Ovary (tissue), 9 donors: ENCODE data around the gene WWOX. TPM values are rescaled to one million over a fixed set of nuclear protein-coding genes. Genes with fewer than 3 reads are reported as not detected.

Experiments used
- DNase-seq, 5 donors: peaks; one replicate each; pipeline ENCODE4 v3.0.0-alpha.2; 2019 to 2020
- H3K27ac ChIP-seq, 2 donors: fragments of 200-600 bp; one replicate each; pipeline versions ENCODE4 v1.5.1 to v1.8.0; 2019 to 2022
- H3K27me3 ChIP-seq: fragments of 200-600 bp; one replicate; pipeline ENCODE4 v1.8.0; 2022
- H3K36me3 ChIP-seq: fragments of 200-600 bp; sonication (generic); one replicate; pipeline ENCODE4 v1.5.1; 2019
- H3K4me1 ChIP-seq: one replicate; pipeline ENCODE4 v1.8.1; 2013; ENCODE audit warnings: mild to moderate bottlenecking, moderate library complexity; ENCODE audit not compliant: insufficient read depth
- H3K4me3 ChIP-seq: fragments of 200-600 bp; sonication (generic); one replicate; pipeline ENCODE4 v1.5.1; 2017
- H3K9me3 ChIP-seq, 2 donors: fragments of 200-600 bp in 1 of 2; sonication (generic) in 1 of 2; one replicate each; pipeline versions ENCODE4 v1.5.1 to v1.8.1; 2013 to 2019; ENCODE audit warnings: mild to moderate bottlenecking in 1 of 2, moderate library complexity in 1 of 2
- CTCF ChIP-seq, 3 donors: fragments of 450-650 bp in 2 of 3; fragments of 200-600 bp in 1 of 3; IDR thresholded peaks; one replicate each; pipeline versions ENCODE4 v1.5.1 to v1.8.0; 2016 to 2022; ENCODE audit warnings: antibody characterized with exemption in 3 of 3, mild to moderate bottlenecking in 1 of 3
- EP300 ChIP-seq: sonication (generic); formaldehyde crosslinking; IDR thresholded peaks from one replicate; pipeline ENCODE4 v1.6.1; 2017; ENCODE audit warnings: antibody characterized with exemption
- POLR2A ChIP-seq: fragments of 450-650 bp; IDR thresholded peaks from one replicate; pipeline ENCODE4 v1.6.1; 2017; ENCODE audit warnings: antibody characterized with exemption, mild to moderate bottlenecking, moderate library complexity
- WGBS, 3 donors: extraction: QIAGEN DNeasy Blood & Tissue Kit in 1 of 3; methylation state at CpG; one replicate each; pipeline versions ENCODE4 v1.1.5 to v1.1.7; 2013 to 2017; 5-methylcytosine and 5-hydroxymethylcytosine counted together
- intact Hi-C, 4 donors: fragments of 100-400 bp; cut with DNase I; formaldehyde crosslinking; loops; one replicate each; pipeline versions ENCODE4 v1.11.0 to v1.15.1; 2022 to 2023
- polyA plus RNA-seq, 2 donors: library from polyadenylated mRNA; stranded (reverse); fragments of 200-250 nt in 1 of 2; fragments of 350-450 nt in 1 of 2; fragmentation: Illumina TruSeq in 1 of 2; extraction: RNeasy Lipid Tissue Mini Kit (QIAGEN cat#74804) in 1 of 2; gene quantifications; one replicate each; pipeline ENCODE4 v1.2.3, GENCODE V29; 2013 to 2014
- total RNA-seq, 7 donors: library from RNA; depleted of rRNA in 2 of 7; stranded (reverse); fragments of >200 nt in 2 of 7; fragmentation: NEBNext Ultra II Directional in 3 of 7; extraction: Animal tissue kit (Norgen Biotek cat#: 25700) in 3 of 7; gene quantifications; one replicate each; pipeline versions ENCODE4 v1.1.0 to v1.2.4, GENCODE V29; 2016 to 2023
- donor health status: DM: no; HTN: no; CAD: no; lungs with moderate emphysema.
- donor health status: DM: no; HTN: no; CAD: no.
- donor health status: Bipolar disorder and iron deficiency.
- donor health status: DM: yes; HTN: yes; CAD: no.
- donor health status: DM: no; HTN: no; CAD: no.
- donor health status: DM: yes; HTN: yes; CAD: no.

The WWOX gene
- total and polyA plus RNA-seq, 9 donors: 11.0 to 40.5 (median 25.2) TPM

- TF ChIP-seq CTCF (IDR thresholded peaks at IDR 0.05): no peak
- no peak for TF ChIP-seq EP300
- TF ChIP-seq POLR2A: no peak
- WGBS, 3 donors: 15 to 27% (median 20%) methylated on average over 5 of the region's 5 CpGs
- H3K4me3 ChIP-seq: no peak overlapping the region
- no peaks in the 10 kb centered on the region for H3K36me3 ChIP-seq
- DNase-seq: no peak
- H3K27ac ChIP-seq: no peak overlapping the region
- intact Hi-C loops: no loop called here
- no peaks in the 10 kb centered on the region for H3K27me3 ChIP-seq
- H3K9me3 ChIP-seq: no peaks in the 10 kb centered on the region
- no peaks in the 10 kb centered on the region for H3K4me1 ChIP-seq
Observed at GRCh38 chr16:78060295-78060694, 39.2 kb upstream of the WWOX start.

GRCh38 chr16:78060809-78061208 is 38.6 kb upstream of the WWOX start:
- WGBS, 3 donors: 33 to 53% (median 46%) methylated on average over 5 of the region's 5 CpGs
- intact Hi-C loops: no loop called here
- TF ChIP-seq POLR2A (no peak), EP300 (no peak), CTCF (IDR thresholded peaks at IDR 0.05) (no peak)

GRCh38 chr16:78065319-78065718 is 34.1 kb upstream of the WWOX start:
- Histone ChIP-seq H3K36me3 (no peaks in the 10 kb centered on the region), H3K4me1 (no peaks in the 10 kb centered on the region), H3K4me3 (no peak overlapping the region), H3K9me3 (no peaks in the 10 kb centered on the region), H3K27ac (no peak overlapping the region), H3K27me3 (no peaks in the 10 kb centered on the region)
- intact Hi-C loops: no loop called here
- DNase-seq: no peak
- WGBS, 3 donors: 6 to 11% (median 10%) methylated on average over 4 of the region's 4 CpGs
- no peak for TF ChIP-seq POLR2A
- no peak for TF ChIP-seq EP300
- no peak for TF ChIP-seq CTCF (IDR thresholded peaks at IDR 0.05)

More at GRCh38 chr16:78060809-78061208, 38.6 kb upstream of the WWOX start:
- Histone ChIP-seq H3K4me1 (no peaks in the 10 kb centered on the region), H3K9me3 (no peaks in the 10 kb centered on the region), H3K27ac (no peak overlapping the region), H3K27me3 (no peaks in the 10 kb centered on the region), H3K4me3 (no peak overlapping the region), H3K36me3 (no peaks in the 10 kb centered on the region)
- no peak for DNase-seq

GRCh38 chr16:78069913-78070312 is 29.5 kb upstream of the WWOX start:
- H3K4me3 ChIP-seq: no peak overlapping the region
- H3K9me3 ChIP-seq: no peaks in the 10 kb centered on the region
- H3K27ac ChIP-seq: no peak overlapping the region
- intact Hi-C loops: no loop called here
- WGBS, 3 donors: 85 to 88% (median 87%) methylated on average over 5 of the region's 5 CpGs
- DNase-seq: no peak
- TF ChIP-seq CTCF (IDR thresholded peaks at IDR 0.05) (no peak), EP300 (no peak), POLR2A (no peak)
- H3K4me1 ChIP-seq: no peaks in the 10 kb centered on the region
- no peaks in the 10 kb centered on the region for H3K27me3 ChIP-seq
- no peaks in the 10 kb centered on the region for H3K36me3 ChIP-seq

GRCh38 chr16:78072275-78072674 is 27.2 kb upstream of the WWOX start:
- Histone ChIP-seq H3K27me3 (no peaks in the 10 kb centered on the region), H3K9me3 (no peaks in the 10 kb centered on the region), H3K4me1 (no peaks in the 10 kb centered on the region), H3K36me3 (no peaks in the 10 kb centered on the region), H3K27ac (no peak overlapping the region), H3K4me3 (no peak overlapping the region)
- no peak for DNase-seq
- TF ChIP-seq CTCF (IDR thresholded peaks at IDR 0.05) (no peak), EP300 (no peak), POLR2A (no peak)
- intact Hi-C loops: no loop called here
- WGBS, 3 donors: 31 to 55% (median 32%) methylated on average over 5 of the region's 5 CpGs
